GM12874 (cell line): ENCODE measurements around the gene VIL1.

ENCODE experiments used
- TF ChIP-seq, protein P1 (sequence below): IDR thresholded peaks from 2 replicates; pipeline ENCODE4 v1.5.1; 2011; ENCODE audit warnings: low read depth, mild to moderate bottlenecking, control low read depth, low read length, moderate library complexity; ENCODE audit not compliant: insufficient read depth

Gene VIL1

DNA sequence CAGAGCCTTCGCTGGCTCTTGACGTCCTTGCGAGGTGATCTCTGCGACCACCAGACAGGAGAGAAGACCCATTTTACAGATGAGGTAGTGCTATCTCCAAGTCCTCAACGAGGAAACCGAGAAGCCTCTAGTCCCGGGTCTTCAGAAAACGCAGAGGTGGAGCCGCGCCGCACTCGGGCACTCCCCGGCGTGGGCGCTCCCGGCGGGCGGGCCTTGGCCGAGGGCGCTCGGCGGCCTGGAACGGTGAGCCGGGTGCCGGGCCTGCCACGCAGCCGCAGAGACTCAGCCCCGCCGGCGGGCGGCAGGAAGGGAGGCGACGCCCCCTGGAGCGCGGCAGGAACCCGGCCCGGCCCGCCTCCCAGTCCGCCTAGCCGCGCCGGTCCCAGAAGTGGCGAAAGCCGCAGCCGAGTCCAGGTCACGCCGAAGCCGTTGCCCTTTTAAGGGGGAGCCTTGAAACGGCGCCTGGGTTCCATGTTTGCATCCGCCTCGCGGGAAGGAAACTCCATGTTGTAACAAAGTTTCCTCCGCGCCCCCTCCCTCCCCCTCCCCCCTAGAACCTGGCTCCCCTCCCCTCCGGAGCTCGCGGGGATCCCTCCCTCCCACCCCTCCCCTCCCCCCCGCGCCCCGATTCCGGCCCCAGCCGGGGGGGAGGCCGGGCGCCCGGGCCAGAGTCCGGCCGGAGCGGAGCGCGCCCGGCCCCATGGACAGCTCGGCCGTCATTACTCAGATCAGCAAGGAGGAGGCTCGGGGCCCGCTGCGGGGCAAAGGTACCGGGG is 19.3 kb upstream of the VIL1 start, which contains the start of gene CTDSP1:
Gene CTDSP1, plus strand, starts transcription at position 478 of the 776 bp plus-strand sequence. Its CDS starts 223 bp downstream, at position 701.
- TF ChIP-seq, protein P1, sequence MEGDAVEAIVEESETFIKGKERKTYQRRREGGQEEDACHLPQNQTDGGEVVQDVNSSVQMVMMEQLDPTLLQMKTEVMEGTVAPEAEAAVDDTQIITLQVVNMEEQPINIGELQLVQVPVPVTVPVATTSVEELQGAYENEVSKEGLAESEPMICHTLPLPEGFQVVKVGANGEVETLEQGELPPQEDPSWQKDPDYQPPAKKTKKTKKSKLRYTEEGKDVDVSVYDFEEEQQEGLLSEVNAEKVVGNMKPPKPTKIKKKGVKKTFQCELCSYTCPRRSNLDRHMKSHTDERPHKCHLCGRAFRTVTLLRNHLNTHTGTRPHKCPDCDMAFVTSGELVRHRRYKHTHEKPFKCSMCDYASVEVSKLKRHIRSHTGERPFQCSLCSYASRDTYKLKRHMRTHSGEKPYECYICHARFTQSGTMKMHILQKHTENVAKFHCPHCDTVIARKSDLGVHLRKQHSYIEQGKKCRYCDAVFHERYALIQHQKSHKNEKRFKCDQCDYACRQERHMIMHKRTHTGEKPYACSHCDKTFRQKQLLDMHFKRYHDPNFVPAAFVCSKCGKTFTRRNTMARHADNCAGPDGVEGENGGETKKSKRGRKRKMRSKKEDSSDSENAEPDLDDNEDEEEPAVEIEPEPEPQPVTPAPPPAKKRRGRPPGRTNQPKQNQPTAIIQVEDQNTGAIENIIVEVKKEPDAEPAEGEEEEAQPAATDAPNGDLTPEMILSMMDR: no peak

DNA sequence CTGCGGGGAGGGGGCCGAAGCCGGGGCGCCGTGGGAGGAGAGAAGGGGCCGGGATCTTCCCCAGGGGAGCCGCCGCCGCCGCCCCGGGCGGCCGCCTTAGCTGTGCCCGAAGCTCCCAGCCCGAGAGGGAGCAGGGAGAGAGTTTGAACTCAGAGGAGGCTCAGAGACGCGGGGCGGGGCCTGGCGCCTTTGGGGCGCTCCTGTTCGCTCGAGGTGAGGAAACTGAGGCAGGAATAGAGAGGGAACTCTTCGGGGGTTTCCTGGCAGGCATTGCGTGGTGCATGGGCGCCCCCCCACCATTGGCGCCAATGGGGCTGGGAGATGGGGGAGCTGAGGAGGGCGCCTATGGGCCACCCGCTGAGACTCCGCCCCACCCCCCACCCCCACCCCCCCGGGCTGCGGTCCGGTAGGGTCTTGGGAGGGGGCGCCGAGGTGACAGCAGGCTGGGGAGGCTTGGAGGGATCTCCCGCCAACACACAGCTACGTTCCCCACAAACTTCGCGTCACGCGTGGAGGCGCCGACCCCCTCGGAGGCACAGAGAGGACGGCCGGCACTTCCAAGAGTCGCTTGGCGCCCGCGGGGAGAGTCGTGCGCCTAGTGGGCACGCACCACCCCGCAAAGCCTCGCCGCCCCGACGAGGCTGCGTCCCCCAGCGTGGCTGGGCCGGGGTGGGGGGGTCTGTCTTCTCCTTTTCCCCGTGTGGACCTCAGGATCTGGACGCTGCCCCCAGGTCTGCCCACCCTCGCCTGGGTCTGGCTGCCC is 18.6 kb upstream of the VIL1 start:
- TF ChIP-seq, protein P1: no peak

DNA sequence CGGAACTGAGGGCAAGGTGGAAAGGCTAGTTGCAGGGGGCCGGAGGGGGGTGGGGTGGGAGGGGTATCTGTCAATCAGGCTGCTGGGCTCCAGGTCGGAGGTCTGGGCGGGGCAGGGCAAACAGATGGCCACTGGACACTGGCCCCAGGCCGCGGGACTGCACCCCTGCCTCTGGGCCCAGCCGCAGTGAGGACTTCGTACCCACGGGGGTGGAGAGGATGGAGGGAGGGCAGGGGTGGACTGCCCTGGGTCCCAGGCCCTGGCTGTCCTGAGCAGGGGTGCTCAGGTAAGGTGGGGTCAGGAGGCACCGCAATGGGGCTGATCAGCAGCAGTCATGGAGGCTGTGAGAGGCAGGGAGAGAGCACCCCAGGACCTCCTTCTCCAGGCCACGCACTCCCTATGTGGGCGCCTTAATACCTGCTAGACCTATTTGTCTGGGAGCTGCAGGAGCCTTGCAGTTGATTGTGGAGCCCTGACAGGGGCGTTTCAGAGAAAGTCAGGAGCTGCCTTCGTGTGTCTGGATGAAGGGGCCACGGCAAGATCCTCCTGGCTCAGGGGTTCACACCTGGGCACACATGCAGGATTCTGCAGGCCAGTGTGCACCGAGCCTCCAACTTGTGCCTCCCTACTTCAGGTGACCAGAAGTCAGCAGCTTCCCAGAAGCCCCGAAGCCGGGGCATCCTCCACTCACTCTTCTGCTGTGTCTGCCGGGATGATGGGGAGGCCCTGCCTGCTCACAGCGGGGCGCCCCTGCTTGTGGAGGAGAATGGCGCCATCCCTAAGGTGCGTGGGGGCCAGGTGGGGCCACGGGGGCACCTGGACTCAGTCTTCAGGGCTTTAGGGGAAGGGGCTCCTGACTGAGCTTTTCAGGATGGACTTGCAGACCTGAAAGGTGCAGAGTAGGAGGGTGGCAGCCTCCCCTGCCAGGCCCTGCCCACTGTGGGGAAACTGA is 17.7 kb upstream of the VIL1 start:
- TF ChIP-seq, protein P1: no peak

DNA sequence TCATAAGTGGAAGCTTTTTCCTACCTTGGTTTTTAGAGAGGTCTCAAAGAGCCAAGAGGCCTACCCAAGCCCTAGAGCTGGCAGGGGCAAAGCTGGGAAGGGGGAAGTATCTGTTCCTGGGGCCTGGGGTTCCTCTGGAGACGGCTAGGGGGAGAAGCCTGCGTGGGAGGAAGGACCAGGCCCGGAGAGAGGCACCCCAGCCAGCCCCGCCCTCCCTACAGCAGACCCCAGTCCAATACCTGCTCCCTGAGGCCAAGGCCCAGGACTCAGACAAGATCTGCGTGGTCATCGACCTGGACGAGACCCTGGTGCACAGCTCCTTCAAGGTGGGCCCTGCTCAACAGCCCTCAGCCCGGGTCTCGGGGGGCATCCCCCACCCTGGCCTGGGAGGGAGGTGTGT is 17.0 kb upstream of the VIL1 start:
- TF ChIP-seq, protein P1: no peak

DNA sequence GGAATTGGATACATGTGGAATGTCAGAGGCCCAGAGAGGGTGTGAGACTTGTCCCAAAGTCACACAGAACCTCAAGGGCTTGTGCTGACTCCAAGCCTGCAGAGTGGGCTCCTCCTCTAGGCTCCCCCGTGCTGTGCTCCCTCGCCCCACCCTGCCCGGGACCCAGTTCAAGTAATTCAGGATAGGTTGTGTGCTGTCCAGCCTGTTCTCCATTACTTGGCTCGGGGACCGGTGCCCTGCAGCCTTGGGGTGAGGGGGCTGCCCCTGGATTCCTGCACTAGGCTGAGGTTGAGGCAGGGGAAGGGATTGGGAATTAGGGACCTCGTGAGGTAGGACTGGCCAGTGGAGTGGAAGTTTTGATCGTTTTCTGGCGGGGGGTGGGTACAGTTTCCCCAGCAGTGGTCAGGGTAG is 16.4 kb upstream of the VIL1 start:
- TF ChIP-seq, protein P1: no peak

DNA sequence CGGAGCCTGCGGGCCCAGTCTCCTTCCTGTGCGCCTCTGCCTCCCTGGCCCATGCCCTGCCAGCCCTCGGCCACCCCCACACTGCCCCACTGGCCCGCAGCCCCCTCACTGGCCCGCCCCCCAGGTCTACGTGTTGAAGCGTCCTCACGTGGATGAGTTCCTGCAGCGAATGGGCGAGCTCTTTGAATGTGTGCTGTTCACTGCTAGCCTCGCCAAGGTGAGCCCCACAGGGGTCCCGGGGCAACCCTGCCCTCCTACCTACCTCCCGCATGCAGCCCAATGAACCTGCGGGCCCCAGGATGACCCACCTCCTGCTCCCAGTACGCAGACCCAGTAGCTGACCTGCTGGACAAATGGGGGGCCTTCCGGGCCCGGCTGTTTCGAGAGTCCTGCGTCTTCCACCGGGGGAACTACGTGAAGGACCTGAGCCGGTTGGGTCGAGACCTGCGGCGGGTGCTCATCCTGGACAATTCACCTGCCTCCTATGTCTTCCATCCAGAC is 16.0 kb upstream of the VIL1 start:
- TF ChIP-seq, protein P1: no peak
